NCI-H1436 treated with DMSO at 0.1 percent for 48 hours (cell line): ENCODE measurements around the gene GRM4.
"Not testable (repeated sequence)": the region's sequence is repeated elsewhere in the genome, so short reads cannot be mapped to it uniquely, and the experiment has no call there.

ENCODE experiments used
- DNase-seq: peaks from one replicate; lab custom pipeline; 2025; lab: John Stamatoyannopoulos, UW

Gene GRM4

DNA sequence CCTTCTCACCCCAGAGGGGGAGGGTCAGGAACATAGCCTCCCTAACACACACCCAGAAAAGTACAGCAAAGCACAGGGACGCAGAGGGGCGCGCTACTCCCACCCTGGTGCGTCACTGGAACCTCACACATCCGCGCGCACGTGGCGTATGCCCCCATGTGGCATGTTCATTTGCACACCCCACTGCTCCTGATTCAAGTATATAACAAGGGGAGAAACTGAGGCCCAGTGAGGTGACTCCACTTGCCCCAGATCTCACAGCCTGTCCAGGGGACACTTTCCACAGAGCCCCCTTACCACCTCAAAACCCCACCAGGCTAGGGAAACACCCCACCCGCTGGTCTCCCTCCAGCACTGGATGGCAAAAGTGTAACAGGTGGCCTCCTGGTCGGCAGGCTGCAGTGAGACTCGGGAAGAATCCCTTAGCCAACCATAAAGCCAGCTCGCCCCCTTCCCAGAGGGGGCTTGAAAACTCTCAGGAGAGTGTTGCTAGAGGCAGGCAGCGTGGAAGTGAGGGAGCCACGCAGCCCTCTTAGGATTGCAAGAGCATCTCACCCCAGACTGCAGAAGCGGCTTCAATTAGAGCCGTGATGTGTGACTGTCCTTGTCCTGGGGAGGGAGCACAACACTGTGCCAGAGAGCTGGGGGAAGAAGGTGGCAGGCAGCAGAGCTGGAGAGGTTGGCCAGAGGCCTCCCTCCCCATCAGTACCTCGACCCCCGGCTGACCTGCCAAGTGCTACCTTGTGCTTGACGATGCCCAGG lies at the start of gene GRM4:
TSS of gene GRM4 (minus strand) at position 67 of the 762 bp plus-strand sequence. CDS start 12,591 bp downstream, outside the sequence.
- no peak for DNase-seq

DNA sequence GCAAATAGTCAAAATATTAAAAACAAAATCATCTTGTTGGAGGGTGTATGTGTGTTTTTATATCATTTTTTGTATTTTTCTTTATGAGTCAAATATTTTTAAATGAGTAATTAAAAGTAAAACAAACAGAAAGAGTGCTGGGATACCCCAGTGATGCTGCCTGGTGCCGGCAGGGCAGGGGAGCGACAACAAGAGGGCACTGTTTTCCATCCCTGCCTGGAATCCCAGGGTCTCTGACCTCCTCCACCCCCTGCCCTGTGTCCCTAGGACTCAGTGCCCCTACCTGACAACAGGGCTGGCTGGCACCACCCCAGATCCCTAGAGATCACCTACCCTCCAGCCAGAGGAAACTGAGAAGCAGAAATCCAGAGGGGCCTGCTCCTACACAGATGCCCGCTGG lies 48.9 kb upstream of the GRM4 start:
- DNase-seq = no peak

- no peak for DNase-seq
These were observed 44.7 kb upstream of the GRM4 start for GRCh38 chr6:34190504-34191122.

DNA sequence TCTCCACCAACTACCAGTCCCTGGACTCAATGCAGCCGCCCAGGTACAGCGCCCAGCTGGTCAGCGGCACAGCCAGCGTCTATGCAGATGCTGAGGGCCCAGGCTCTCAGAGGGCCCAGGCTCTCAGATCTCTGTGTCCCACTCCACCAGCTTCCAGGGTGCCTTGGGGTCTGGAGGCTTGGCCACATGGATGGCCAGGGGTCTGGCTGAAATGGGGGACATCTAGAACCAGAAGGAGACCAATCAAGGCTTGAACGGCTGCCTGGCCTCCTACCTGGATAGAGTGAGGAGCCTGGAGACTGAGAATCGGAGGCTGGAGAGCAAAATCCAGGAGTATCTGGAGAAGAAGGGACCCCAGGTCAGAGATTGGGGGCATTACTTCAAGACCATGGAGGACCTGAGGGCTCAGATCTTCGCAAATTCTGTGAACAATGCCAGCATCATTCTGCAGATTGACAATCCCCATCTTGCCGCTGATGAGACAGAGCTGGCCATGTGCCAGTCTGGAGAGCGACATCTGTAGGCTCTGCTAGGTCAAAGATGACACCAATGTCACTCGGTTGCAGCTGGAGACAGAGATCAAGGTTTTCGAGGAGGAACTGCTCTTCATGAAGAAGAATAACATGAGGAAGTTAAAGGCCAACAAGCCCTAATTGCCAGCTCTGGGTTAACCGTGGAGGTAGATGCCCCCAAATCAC lies 44.1 kb upstream of the GRM4 start:
- no peak for DNase-seq

- not testable (repeated sequence) for DNase-seq
These were observed 38.8 kb upstream of the GRM4 start for GRCh38 chr6:34184726-34185125.

- no peak for DNase-seq
These were observed 37.1 kb upstream of the GRM4 start for GRCh38 chr6:34182751-34183531.

DNA sequence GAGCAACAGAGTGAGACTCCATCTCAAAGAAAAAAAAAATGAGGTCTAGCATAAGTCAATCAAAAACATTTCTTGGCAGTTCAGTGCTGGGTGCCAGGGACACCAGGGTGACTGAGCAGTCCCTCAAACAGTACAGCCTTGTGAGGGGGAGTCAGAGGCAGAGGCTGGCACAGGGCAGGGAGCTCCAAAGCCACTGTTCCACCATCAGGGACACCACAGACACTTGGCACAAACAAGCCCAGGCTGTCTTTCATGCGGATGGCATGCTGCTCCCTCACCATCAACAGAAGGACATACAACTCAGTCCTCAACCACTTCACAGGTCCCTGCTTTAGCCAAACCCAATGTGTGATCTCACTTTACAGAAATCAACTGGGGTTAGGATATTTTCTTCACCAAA lies 36.0 kb upstream of the GRM4 start:
- DNase-seq = no peak

DNA sequence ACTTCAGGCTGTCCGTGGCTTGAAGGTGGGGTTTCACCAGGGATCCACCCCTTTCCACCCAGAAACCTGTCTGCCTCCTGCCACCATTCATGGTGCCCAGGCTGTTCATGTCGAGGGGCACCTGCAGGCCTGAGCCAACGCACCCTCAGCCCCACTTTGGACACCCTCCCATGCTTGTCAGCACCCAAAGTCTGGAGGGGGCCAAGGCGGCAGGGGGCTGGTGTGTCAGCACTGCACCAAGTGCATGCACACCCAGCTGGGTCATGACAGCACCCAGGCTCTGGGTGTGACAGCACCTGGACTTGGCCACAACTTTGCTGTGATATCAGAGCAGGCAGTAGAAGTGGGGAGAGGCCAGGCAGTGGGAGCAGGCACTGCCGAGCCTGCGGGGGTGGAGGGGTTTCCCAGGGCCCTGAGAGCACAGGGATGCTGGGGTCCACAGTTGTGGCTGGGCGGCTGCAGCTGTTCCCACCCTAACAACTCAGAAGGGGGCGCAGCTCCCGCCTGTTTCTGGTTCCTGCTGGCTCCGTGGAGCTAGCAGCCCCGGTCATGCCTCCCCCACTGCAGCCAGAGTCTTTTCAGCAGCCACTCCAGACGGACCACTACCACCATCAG lies 33.3 kb upstream of the GRM4 start:
- no peak for DNase-seq

DNA sequence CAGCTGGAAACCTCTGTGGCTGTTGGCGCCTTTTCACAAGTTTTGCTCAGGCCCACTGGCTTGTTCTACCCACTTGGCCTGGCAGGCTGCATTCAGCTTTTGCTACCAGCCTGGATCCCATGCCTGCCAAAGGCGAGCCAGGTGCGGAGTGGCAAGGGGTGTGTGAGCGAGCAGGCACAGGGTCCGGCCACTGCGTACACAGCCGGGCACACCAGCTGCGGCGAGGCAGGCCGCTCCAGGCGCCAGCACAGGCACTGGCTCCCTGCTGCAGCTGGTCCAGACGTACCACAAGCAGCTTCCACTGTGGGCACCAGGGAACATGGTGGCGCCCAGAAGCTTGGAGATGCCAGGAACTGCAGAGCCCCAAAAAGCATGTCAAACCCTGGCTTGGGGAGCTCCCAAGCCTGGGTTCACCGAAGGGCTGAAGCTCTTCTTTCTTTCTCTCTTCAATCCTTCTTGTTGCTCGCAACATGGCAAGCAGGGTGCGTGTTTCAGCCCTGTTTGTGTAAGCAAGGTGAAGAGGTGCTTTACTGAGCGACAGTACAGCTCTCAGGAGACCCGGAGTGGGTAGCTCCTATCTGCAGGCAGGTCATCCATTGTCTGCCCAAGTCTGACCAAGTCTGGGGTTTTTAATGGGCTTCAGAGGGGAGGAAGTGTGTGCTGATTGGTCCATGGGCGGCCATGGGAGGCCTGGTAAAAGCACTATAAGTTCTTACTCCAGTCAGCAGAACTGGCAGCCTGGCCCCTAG lies 32.6 kb upstream of the GRM4 start:
- no peak for DNase-seq

DNA sequence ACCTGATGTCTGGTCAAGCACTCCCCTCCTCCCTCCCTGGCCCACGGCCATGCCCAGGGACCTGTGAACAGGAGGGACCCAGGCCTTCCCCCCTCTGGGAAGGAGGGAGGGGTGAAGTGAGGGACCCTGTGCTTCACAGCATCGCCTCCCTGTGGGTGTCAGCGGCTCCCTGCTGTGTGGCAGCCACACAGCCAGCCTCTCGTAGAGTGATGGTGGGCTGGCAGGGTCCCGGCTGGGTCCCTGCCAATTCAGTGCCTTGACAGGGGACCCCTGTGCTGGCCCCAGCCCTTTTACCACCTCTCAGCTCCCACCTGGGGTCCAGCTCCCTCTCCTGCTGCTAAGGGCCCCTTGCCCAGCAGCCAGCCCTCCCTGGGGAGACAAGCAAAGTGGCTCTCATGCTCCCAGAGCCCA lies 31.3 kb upstream of the GRM4 start:
- DNase-seq = no peak

DNA sequence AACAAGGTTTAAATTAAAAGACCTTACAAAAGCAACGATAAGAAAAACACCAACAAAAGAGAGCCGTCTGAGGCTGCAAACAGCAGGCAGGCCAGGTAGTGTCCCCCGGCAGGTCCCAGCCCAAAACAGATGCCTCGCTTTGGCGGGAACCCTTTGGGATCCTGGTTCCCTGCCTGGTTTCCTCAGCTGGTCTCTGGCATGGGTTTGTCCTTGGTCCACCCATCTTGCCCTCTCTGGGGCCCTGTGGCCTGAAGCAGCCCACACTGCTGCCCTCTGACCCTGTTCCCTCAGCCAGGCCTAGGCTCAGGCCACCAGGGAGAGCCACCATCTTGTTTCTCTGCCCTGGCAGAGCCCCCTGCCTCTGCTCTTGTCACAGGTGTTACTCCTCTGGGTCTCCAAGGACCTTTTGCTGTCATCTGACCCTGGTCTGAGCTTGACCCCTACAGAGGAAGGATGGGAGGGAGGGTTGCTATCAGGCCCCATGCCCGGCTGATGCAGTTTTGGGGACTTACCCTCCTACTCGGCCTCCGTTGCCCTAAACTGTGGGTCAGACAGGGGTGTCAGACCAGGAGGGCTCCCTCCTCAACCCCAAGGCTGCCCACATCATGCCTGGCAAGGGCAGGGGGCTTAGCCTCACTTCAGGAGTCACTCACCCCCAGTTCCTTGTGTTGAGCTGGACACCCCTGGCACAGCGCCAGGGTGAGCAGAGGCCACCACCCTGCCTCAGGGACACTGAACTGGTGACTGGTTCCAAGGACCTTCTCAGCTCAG lies 30.6 kb upstream of the GRM4 start:
- no peak for DNase-seq

- DNase-seq = no peak
These were observed 29.0 kb upstream of the GRM4 start for GRCh38 chr6:34174846-34175399.

- DNase-seq = no peak
These were observed 27.3 kb upstream of the GRM4 start for GRCh38 chr6:34172961-34173775.

DNA sequence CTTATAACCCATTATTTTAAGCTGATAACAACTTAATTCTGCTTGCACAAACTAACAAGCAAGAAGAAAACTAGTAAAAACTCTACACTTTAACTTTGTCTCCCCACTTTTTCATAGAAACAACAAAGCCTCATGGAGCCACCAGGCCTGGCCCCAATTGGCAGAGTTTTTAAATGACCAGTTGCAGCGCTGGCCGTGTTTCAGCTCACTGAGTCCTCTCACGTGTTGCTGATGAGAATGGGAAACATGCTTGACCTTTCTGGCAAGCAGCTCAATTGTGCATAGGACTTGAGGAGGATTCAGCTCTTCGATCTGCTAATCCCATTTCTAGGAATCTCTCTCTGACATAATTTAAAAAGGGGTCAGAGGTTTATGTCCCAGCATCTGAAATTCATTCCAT lies 24.5 kb upstream of the GRM4 start:
- no peak for DNase-seq

DNA sequence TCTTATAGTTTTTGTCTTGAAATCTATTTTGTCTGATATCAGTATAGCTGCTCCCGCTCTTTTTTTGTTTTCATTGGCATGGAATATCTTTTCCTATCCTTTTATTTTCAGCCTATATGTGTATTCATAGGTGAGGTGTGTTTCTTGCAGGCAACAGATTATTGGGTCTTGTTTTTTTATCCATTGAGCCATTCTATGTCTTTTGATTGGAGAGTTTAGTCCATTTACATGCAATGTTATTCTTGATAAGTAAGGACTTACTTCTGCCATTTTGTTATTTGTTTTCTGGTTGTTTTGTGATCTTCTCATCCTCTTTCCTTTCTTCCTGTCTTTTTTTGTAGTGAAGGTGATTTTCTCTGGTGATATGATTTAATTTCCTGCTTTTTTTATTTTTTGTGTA lies 24.0 kb upstream of the GRM4 start:
- no peak for DNase-seq

DNA sequence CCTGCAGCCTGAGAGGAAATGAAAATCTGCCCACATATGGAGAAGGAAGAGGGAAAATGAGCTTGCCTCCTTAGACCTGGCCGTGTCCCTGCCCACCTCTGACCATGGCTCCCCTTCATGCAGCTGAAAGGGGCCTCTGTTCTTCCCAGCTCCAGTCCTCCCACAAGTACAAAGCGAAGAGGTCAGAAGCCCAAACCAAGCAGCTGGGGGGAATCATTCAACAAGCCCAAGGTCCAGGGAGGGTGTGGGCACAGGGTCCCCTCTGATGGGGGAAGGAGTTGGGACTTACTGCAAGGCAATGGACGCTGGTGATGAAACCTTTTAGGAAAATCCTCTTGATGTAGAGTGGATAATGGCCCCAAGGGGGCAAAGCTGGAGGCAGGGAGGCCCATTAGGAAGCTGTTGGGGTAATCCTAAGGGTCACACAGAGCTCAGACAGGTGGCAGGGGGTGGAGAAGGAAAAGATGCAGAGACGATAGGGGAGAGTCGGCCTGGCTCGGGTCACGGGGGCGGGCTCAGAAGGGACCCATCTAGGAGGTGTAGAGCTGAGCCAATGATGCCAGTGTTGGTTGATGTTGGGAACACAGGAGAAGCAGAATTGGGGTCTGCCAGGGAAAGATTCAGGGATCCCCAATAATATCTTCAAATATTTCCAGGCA lies 16.1 kb upstream of the GRM4 start:
- DNase-seq = no peak

GRCh38 chr6:34159844-34160243 lies 14.0 kb upstream of the GRM4 start:
- no peak for DNase-seq

GRCh38 chr6:34158876-34159275 lies 13.0 kb upstream of the GRM4 start:
- no peak for DNase-seq

DNA sequence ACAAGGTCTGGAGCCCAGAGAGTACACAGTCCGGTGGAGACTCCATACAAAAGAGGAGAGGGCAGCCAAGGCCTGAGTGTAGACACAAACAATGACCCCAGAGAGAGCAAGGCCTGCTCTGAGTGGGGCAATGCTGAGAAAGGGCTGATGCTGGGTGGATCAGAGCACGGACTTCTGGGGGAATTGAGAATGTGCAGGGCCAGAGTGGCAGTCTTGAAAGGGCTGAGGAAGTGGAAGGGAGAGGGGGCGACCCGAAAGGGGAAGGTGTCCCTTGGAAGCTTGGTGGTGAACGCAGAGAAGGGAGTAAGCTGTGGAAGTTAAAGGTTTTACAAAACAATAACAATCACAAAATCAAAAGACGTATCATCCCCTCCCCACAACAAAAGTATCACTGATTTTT lies 12.0 kb upstream of the GRM4 start:
- DNase-seq = no peak
